Tibial nerve (tissue), 4 donors: ENCODE results near the gene DPP9.

Experiments
- CTCF ChIP-seq, 5 experiments: fragments of 200-600 bp in 3 of 5; fragments of 450-650 bp in 2 of 5; sonication (generic) in 3 of 5; IDR thresholded peaks; one replicate each; pipeline ENCODE4 v1.5.1; 2016 to 2019; ENCODE audit warnings: antibody characterized with exemption in 5 of 5, mild to moderate bottlenecking in 3 of 5, moderate library complexity in 2 of 5
- EP300 ChIP-seq, 2 donors: sonication (generic); formaldehyde crosslinking; IDR thresholded peaks; one replicate each; pipeline ENCODE4 v1.6.1; 2017; ENCODE audit warnings: antibody characterized with exemption in 2 of 2, mild to moderate bottlenecking in 1 of 2
- POLR2A ChIP-seq, 2 donors: fragments of 450-650 bp; IDR thresholded peaks; one replicate each; pipeline ENCODE4 v1.6.1; 2017; ENCODE audit warnings: antibody characterized with exemption in 2 of 2, mild to moderate bottlenecking in 2 of 2, moderate library complexity in 2 of 2

- TF ChIP-seq CTCF (IDR thresholded peaks at IDR 0.05) (no peak), POLR2A (IDR thresholded peaks at IDR 0.05) (no peak), EP300 (IDR thresholded peaks at IDR 0.05) (no peak)
Measured at GRCh38 chr19:4638317-4638716, 85.3 kb downstream of the DPP9 start.
